ENCODE results near the gene HAGH. TPM values are rescaled to one million over a fixed set of nuclear protein-coding genes. Genes with fewer than 3 reads are reported as not detected.

Gene HAGH
- total and polyA plus RNA-seq, 4 donors, result 51.2 to 99.7 (median 80.2) TPM

GRCh38 chr16:1762879-1763520 lies 63.6 kb downstream of the HAGH start:
- DNase-seq, result no peak
- WGBS, 2 donors, result 92 to 95% methylated on average over 22 to 24 of the region's 24 CpGs

GRCh38 chr16:1762196-1762878 lies 64.3 kb downstream of the HAGH start:
- H3K36me3 ChIP-seq (ENCODE audit: control insufficient read depth in 4 of 4, insufficient read depth in 4 of 4, low read length in 4 of 4), result peaks cover 5 to 79% (median 24%) of the 10 kb centered on the region in 4 donors
- H3K27ac ChIP-seq (ENCODE audit: low read depth in 1 of 2, low read length in 1 of 2), result no peak overlapping the region
- H3K27me3 ChIP-seq (ENCODE audit: control insufficient read depth in 3 of 3, insufficient read depth in 3 of 3, low read length in 2 of 3), result no peaks in the 10 kb centered on the region
- H3K9ac ChIP-seq (ENCODE audit: insufficient read depth in 1 of 2, low read length in 2 of 2), result no peak overlapping the region
- H3K4me3 ChIP-seq, result no peak overlapping the region
- no peaks in the 10 kb centered on the region for H3K9me3 ChIP-seq (ENCODE audit: control insufficient read depth in 4 of 4, insufficient read depth in 3 of 4, low read length in 3 of 4)
- no peaks in the 10 kb centered on the region for H3K4me1 ChIP-seq (ENCODE audit: control insufficient read depth in 5 of 5, insufficient read depth in 5 of 5, low read length in 5 of 5)
- ATAC-seq (ENCODE audit: insufficient read depth, low FRiP score), result no peak
- no peak for DNase-seq
- TF ChIP-seq CTCF (IDR thresholded peaks at IDR 0.05; ENCODE audit: control extremely low read depth, extremely low read depth), result no peak
- WGBS, 2 donors, result 93% methylated on average over 28 to 30 of the region's 30 CpGs

More at GRCh38 chr16:1762879-1763520, 63.6 kb downstream of the HAGH start:
- Histone ChIP-seq H3K9me3 (ENCODE audit: control insufficient read depth in 4 of 4, insufficient read depth in 3 of 4, low read length in 3 of 4) (no peaks in the 10 kb centered on the region), H3K36me3 (ENCODE audit: control insufficient read depth in 4 of 4, insufficient read depth in 4 of 4, low read length in 4 of 4) (peaks cover 6 to 79% (median 23%) of the 10 kb centered on the region in 4 donors), H3K27ac (ENCODE audit: low read depth in 1 of 2, low read length in 1 of 2) (no peak overlapping the region), H3K27me3 (ENCODE audit: control insufficient read depth in 3 of 3, insufficient read depth in 3 of 3, low read length in 2 of 3) (no peaks in the 10 kb centered on the region), H3K4me1 (ENCODE audit: control insufficient read depth in 5 of 5, insufficient read depth in 5 of 5, low read length in 5 of 5) (no peaks in the 10 kb centered on the region), H3K4me3 (no peak overlapping the region), H3K9ac (ENCODE audit: insufficient read depth in 1 of 2, low read length in 2 of 2) (no peak overlapping the region)
- TF ChIP-seq CTCF (IDR thresholded peaks at IDR 0.05; ENCODE audit: control extremely low read depth, extremely low read depth), result no peak
- no peak for ATAC-seq (ENCODE audit: insufficient read depth, low FRiP score)

- ATAC-seq (ENCODE audit: insufficient read depth, low FRiP score), result no peak
- Histone ChIP-seq H3K4me1 (ENCODE audit: control insufficient read depth in 5 of 5, insufficient read depth in 5 of 5, low read length in 5 of 5) (no peaks in the 10 kb centered on the region), H3K9ac (ENCODE audit: insufficient read depth in 1 of 2, low read length in 2 of 2) (no peak overlapping the region), H3K27me3 (ENCODE audit: control insufficient read depth in 3 of 3, insufficient read depth in 3 of 3, low read length in 2 of 3) (no peaks in the 10 kb centered on the region), H3K36me3 (ENCODE audit: control insufficient read depth in 4 of 4, insufficient read depth in 4 of 4, low read length in 4 of 4) (peaks cover 4 to 73% (median 22%) of the 10 kb centered on the region in 4 donors), H3K9me3 (ENCODE audit: control insufficient read depth in 4 of 4, insufficient read depth in 3 of 4, low read length in 3 of 4) (no peaks in the 10 kb centered on the region), H3K27ac (ENCODE audit: low read depth in 1 of 2, low read length in 1 of 2) (no peak overlapping the region), H3K4me3 (no peak overlapping the region)
- TF ChIP-seq CTCF (IDR thresholded peaks at IDR 0.05; ENCODE audit: control extremely low read depth, extremely low read depth), result no peak
- DNase-seq, result no peak
- WGBS, 2 donors, result 94 to 95% methylated on average over 15 of the region's 15 CpGs
These were observed 64.9 kb downstream of the HAGH start for GRCh38 chr16:1761751-1762150.

Data from lung (tissue), 12 donors.